Gastrocnemius medialis (tissue), 4 donors: Measurements from ENCODE around the gene IMP4.

Experiments used
- POLR2A ChIP-seq, 2 donors: fragments of 450-650 bp; IDR thresholded peaks; one replicate each; pipeline ENCODE4 v1.6.1; 2017; ENCODE audit warnings: antibody characterized with exemption in 2 of 2, mild to moderate bottlenecking in 2 of 2, moderate library complexity in 2 of 2
- TF ChIP-seq, protein P1 (sequence below), 5 experiments: fragments of 450-650 bp in 3 of 5; fragments of 200-600 bp in 2 of 5; sonication (generic) in 2 of 5; IDR thresholded peaks in 4 of 5; conservative IDR thresholded peaks in 1 of 5; 1 replicate in 4 of 5; 2 replicates in 1 of 5; pipeline ENCODE4 v1.5.1; 2016 to 2019; ENCODE audit warnings: antibody characterized with exemption in 5 of 5, mild to moderate bottlenecking in 3 of 5, moderate library complexity in 3 of 5

DNA sequence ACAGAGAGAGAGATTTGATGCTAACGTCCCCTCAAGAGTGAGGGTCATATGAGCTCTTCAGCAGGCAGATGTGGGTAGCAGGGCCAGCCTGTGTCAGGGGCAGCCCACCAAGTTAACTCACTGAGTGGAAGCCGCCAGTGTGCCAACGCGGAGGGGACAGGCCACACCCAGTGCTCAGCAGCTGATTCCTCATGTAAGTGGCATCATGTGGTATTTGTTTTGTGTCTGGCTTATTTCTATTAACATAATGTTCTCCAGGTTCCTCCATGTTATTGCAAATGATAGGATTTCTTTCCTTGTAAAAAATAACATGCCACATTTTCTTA is 4.0 kb downstream of the IMP4 start:
- TF ChIP-seq, protein P1, sequence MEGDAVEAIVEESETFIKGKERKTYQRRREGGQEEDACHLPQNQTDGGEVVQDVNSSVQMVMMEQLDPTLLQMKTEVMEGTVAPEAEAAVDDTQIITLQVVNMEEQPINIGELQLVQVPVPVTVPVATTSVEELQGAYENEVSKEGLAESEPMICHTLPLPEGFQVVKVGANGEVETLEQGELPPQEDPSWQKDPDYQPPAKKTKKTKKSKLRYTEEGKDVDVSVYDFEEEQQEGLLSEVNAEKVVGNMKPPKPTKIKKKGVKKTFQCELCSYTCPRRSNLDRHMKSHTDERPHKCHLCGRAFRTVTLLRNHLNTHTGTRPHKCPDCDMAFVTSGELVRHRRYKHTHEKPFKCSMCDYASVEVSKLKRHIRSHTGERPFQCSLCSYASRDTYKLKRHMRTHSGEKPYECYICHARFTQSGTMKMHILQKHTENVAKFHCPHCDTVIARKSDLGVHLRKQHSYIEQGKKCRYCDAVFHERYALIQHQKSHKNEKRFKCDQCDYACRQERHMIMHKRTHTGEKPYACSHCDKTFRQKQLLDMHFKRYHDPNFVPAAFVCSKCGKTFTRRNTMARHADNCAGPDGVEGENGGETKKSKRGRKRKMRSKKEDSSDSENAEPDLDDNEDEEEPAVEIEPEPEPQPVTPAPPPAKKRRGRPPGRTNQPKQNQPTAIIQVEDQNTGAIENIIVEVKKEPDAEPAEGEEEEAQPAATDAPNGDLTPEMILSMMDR (IDR thresholded peaks at IDR 0.05 in 4 of 5, conservative IDR thresholded peaks at IDR 0.05 in 1 of 5): no peak
- TF ChIP-seq POLR2A (IDR thresholded peaks at IDR 0.05): no peak
